ENCODE data around the gene GRK2. TPM values are rescaled to one million over a fixed set of nuclear protein-coding genes. Genes with fewer than 3 reads are reported as not detected.
A peak's percentile ranks its signal among the peaks of the same experiment; 100 is the strongest.

The GRK2 gene
- total and polyA plus RNA-seq, 2 of the 13 experiments (the other 11 are each of a cell fraction or from before 2014, with no cell fraction given) = 31.3 to 42.4 TPM

GRCh38 chr11:67248653-67249052 is 17.6 kb upstream of the GRK2 start (continued):
- TF ChIP-seq HNF1A (IDR thresholded peaks at IDR 0.05; ENCODE audit: low read depth) (no peak), HNF1A (CRISPR knock-in tag; IDR thresholded peaks at IDR 0.05; ENCODE audit: borderline replicate concordance) (no peak), NCOA2 (CRISPR knock-in tag; IDR thresholded peaks at IDR 0.05) (0 out of 2 replicates have a peak, but pooled peaks have one; percentile 27), CENPT (CRISPR knock-in tag; IDR thresholded peaks at IDR 0.05; ENCODE audit: low read depth) (no peak), DRAP1 (CRISPR knock-in tag; IDR thresholded peaks at IDR 0.05) (0 out of 2 replicates have a peak, but pooled peaks have one; percentile 13), ZFP1 (CRISPR knock-in tag; IDR thresholded peaks at IDR 0.05) (no peak), NKX3-1 (CRISPR knock-in tag; IDR thresholded peaks at IDR 0.05) (no peak), ZFP36L1 (CRISPR knock-in tag; IDR thresholded peaks at IDR 0.05) (no peak), HIC2 (CRISPR knock-in tag; IDR thresholded peaks at IDR 0.05; ENCODE audit: low read depth) (peak; percentile 69; the same call in 1 of the 2 replicates), NR2F6 (IDR thresholded peaks at IDR 0.05) (no peak), NR2F6 (CRISPR knock-in tag; IDR thresholded peaks at IDR 0.05) (peak; percentile 55; the same call in 1 of the 2 replicates), KDM6A (CRISPR knock-in tag; IDR thresholded peaks at IDR 0.05; ENCODE audit: low read depth) (no peak), NR2F1 (CRISPR knock-in tag; IDR thresholded peaks at IDR 0.05) (peak in 1 of 2 experiments; percentile 21; a peak in 1 of 4 replicates), FOSL2 (CRISPR knock-in tag; IDR thresholded peaks at IDR 0.05) (no peak; the same call in 1 of the 2 replicates), LBX2 (CRISPR knock-in tag; IDR thresholded peaks at IDR 0.05; ENCODE audit: borderline replicate concordance) (no peak), ZNF101 (CRISPR knock-in tag; IDR thresholded peaks at IDR 0.05; ENCODE audit: borderline replicate concordance, low read depth) (no peak), ARID5B (CRISPR knock-in tag; IDR thresholded peaks at IDR 0.05) (peak; percentile 52; the same call in 1 of the 2 replicates), SNAPC2 (CRISPR knock-in tag; IDR thresholded peaks at IDR 0.05) (no peak), NCOR1 (IDR thresholded peaks at IDR 0.05; ENCODE audit: borderline replicate concordance, low read length) (no peak)

Data from HepG2 (cell line).